Vagina (tissue), 2 donors: ENCODE results near the gene SIRT2.

ENCODE experiments used
- CTCF ChIP-seq, 3 experiments: fragments of 450-650 bp in 2 of 3; fragments of 200-600 bp in 1 of 3; sonication (generic) in 1 of 3; IDR thresholded peaks; one replicate each; pipeline ENCODE4 v1.5.1; 2017 to 2019; ENCODE audit warnings: antibody characterized with exemption in 3 of 3, mild to moderate bottlenecking in 2 of 3, moderate library complexity in 2 of 3
- POLR2A ChIP-seq, 2 donors: fragments of 450-650 bp; IDR thresholded peaks; one replicate each; pipeline ENCODE4 v1.6.1; 2017; ENCODE audit warnings: antibody characterized with exemption in 2 of 2, mild to moderate bottlenecking in 2 of 2, moderate library complexity in 2 of 2
- POLR2AphosphoS5 ChIP-seq, 2 donors: sonication (generic); formaldehyde crosslinking; IDR thresholded peaks; one replicate each; pipeline ENCODE4 v1.9.0; 2017; ENCODE audit warnings: antibody characterized with exemption in 2 of 2, mild to moderate bottlenecking in 2 of 2, low read depth in 1 of 2; ENCODE audit not compliant: insufficient read depth in 1 of 2

- TF ChIP-seq CTCF (IDR thresholded peaks at IDR 0.05) = no peak
- TF ChIP-seq POLR2A (IDR thresholded peaks at IDR 0.05) = no peak
- TF ChIP-seq POLR2AphosphoS5 (IDR thresholded peaks at IDR 0.05; ENCODE audit: insufficient read depth in 1 of 2, low read depth in 1 of 2) = no peak
These were observed 20.0 kb downstream of the SIRT2 start for GRCh38 chr19:38879400-38879751.
